CD8-positive, alpha-beta memory T cell (primary cell): ENCODE data around the gene PRR33. TPM values are rescaled to one million over a fixed set of nuclear protein-coding genes. Genes with fewer than 3 reads are reported as not detected.

ENCODE experiments used
- CTCF ChIA-PET: fragments of 350-600 bp; sonication (Branson Sonifier 250); formaldehyde crosslinking; loops from one replicate; lab custom pipeline; 2021; ENCODE audit warnings: antibody characterized with exemption; lab: Charles Lee
- POLR2A ChIA-PET: fragments of 350-600 bp; sonication (Branson Sonifier 250); formaldehyde crosslinking; loops from one replicate; lab custom pipeline; 2021; ENCODE audit warnings: antibody characterized with exemption; lab: Charles Lee
- DNase-seq, 5 donors: peaks; one replicate each; pipeline versions ENCODE4 v3.0.0 to v3.0.0-alpha.2; 2020 to 2022; ENCODE audit warnings: mixed read lengths in 1 of 5
- H3K27ac ChIP-seq: one replicate; pipeline ENCODE4 v1.7.0; 2013; ENCODE audit warnings: low read depth, mild to moderate bottlenecking, low read length, moderate library complexity
- H3K27me3 ChIP-seq: 2 replicates; pipeline ENCODE4 v1.7.0; 2013; ENCODE audit warnings: low read length, mild to moderate bottlenecking; ENCODE audit not compliant: insufficient read depth, poor library complexity, severe bottlenecking
- H3K36me3 ChIP-seq: 2 replicates; pipeline ENCODE4 v1.7.0; 2013; ENCODE audit warnings: mild to moderate bottlenecking, low read length, moderate library complexity; ENCODE audit not compliant: insufficient read depth
- H3K4me1 ChIP-seq: 2 replicates; pipeline ENCODE4 v1.7.0; 2013; ENCODE audit warnings: mild to moderate bottlenecking, low read length, moderate library complexity; ENCODE audit not compliant: insufficient read depth
- H3K4me3 ChIP-seq: 2 replicates; pipeline ENCODE4 v1.7.0; 2013; ENCODE audit warnings: mild to moderate bottlenecking, low read length
- H3K9me3 ChIP-seq: 2 replicates; pipeline ENCODE4 v1.7.0; 2013; ENCODE audit warnings: mild to moderate bottlenecking, low read length
- H3K27ac Mint-ChIP-seq, 8 donors: one replicate each; pipeline ENCODE4 v1.8.0; 2020 to 2021; ENCODE audit warnings: mixed read lengths in 8 of 8, mild to moderate bottlenecking in 6 of 8, inconsistent platforms in 3 of 8, moderate library complexity in 3 of 8
- H3K27me3 Mint-ChIP-seq, 2 donors: one replicate each; pipeline ENCODE4 v1.8.0; 2020 to 2021; ENCODE audit warnings: mixed read lengths in 2 of 2, mild to moderate bottlenecking in 1 of 2, moderate library complexity in 1 of 2
- H3K36me3 Mint-ChIP-seq, 3 donors: one replicate each; pipeline ENCODE4 v1.8.0; 2020 to 2021; ENCODE audit warnings: mixed read lengths in 3 of 3, inconsistent platforms in 1 of 3, mild to moderate bottlenecking in 1 of 3
- H3K4me1 Mint-ChIP-seq, 3 donors: one replicate each; pipeline ENCODE4 v1.8.0; 2020 to 2021; ENCODE audit warnings: mixed read lengths in 3 of 3, inconsistent platforms in 1 of 3, mild to moderate bottlenecking in 1 of 3
- H3K4me3 Mint-ChIP-seq, 7 donors: one replicate each; pipeline ENCODE4 v1.8.0; 2020 to 2021; ENCODE audit warnings: mixed read lengths in 7 of 7, mild to moderate bottlenecking in 6 of 7, moderate library complexity in 4 of 7, inconsistent platforms in 2 of 7
- H3K9me3 Mint-ChIP-seq, 5 donors: one replicate each; pipeline ENCODE4 v1.8.0; 2020 to 2022; ENCODE audit warnings: mixed read lengths in 5 of 5, mild to moderate bottlenecking in 3 of 5, moderate library complexity in 2 of 5, inconsistent platforms in 1 of 5
- polyA plus RNA-seq: library from polyadenylated mRNA; unstranded; fragments of 300-500 nt; fragmentation: Illumina TruSeq; gene quantifications from one replicate; pipeline ENCODE4 v1.2.3, GENCODE V29; 2021
- total RNA-seq, 2 experiments: library from RNA; stranded (reverse); gene quantifications; one replicate each; pipeline ENCODE4 v1.2.3, GENCODE V29; 2021

The PRR33 gene
- total and polyA plus RNA-seq, 3 experiments from 2014 or later: 0.17 TPM; not detected in 2

DNA sequence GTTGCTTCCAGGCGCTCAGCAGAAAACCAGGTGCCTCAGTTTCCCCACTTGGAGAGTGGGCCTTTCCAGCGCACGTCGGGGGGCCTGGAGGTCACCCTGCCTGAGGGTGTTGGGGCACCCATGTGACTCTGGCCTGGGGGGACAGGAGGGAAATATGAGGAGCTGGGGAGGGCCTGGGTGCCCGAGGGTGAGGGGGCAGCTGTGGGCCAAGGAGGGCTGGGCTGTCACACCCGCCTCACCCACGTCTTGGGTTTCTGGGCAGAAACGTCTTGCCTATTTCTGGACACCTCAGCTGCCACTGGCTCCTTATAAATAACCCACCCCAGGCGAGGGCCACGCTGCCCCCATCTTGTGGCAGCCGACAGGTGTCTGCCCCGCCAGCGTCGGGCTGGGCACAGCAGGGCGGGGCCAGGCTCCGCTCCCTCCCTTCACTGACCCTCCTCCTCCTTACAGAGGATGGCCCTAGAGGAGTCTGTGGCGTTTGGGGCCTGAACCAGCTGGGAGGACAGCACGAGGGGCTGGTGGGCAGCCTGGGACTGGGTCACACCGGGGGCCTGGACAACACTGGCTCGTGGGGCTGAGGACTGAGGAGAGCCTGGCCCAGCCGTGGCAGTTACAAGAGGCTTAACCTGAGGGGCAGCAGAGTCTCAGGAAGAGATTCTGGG lies 29.3 kb upstream of the PRR33 start:
- H3K4me1 Mint-ChIP-seq: peaks cover under 1 to 31% (median 14%) of the 10 kb centered on the region in 3 donors

GRCh38 chr11:1920128-1920908 lies 28.6 kb upstream of the PRR33 start:
- Mint-ChIP-seq H3K27me3 (peaks cover 5 to 6% of the 10 kb centered on the region in 2 donors), H3K36me3 (no peaks in the 10 kb centered on the region), H3K27ac (no peak overlapping the region), H3K4me3 (no peak overlapping the region), H3K9me3 (no peaks in the 10 kb centered on the region), H3K4me1 (peaks cover 6 to 36% (median 18%) of the 10 kb centered on the region in 3 donors)
- DNase-seq: no peak
- ChIA-PET CTCF (interaction anchor here (1.4 kb wide), 1 partner anchor 227 kb away, joined by 3 read pairs; no protein-coding TSS in a partner anchor), POLR2A (no interaction called here)
- Histone ChIP-seq H3K4me3 (no peak overlapping the region), H3K36me3 (no peaks in the 10 kb centered on the region), H3K4me1 (peaks cover 4% of the 10 kb centered on the region), H3K27me3 (no peaks in the 10 kb centered on the region), H3K27ac (no peak overlapping the region), H3K9me3 (no peaks in the 10 kb centered on the region)

More for the DNA sequence above, 29.3 kb upstream of the PRR33 start:
- Histone ChIP-seq H3K36me3 (no peaks in the 10 kb centered on the region), H3K9me3 (no peaks in the 10 kb centered on the region), H3K4me3 (no peak overlapping the region), H3K27ac (no peak overlapping the region), H3K27me3 (no peaks in the 10 kb centered on the region), H3K4me1 (no peaks in the 10 kb centered on the region)
- Mint-ChIP-seq H3K27ac (no peak overlapping the region), H3K4me3 (no peak overlapping the region), H3K9me3 (no peaks in the 10 kb centered on the region), H3K27me3 (peaks cover 5 to 6% of the 10 kb centered on the region in 2 donors), H3K36me3 (no peaks in the 10 kb centered on the region)
- POLR2A ChIA-PET: no interaction called here
- no peak for DNase-seq
- CTCF ChIA-PET: interaction anchor here (0.9 to 1.6 kb wide), 3 partner anchors 30 to 99 kb away, joined by 3 to 10 read pairs (median 5); no protein-coding TSS in a partner anchor

GRCh38 chr11:1919391-1920127 lies 27.9 kb upstream of the PRR33 start, which contains the start of gene TNNT3:
TSS of gene TNNT3 (plus strand) at chr11:1919703. CDS start at chr11:1922875, 3,172 bp downstream.
- H3K4me3 ChIP-seq: no peak within 1 kb of the TSS
- peak within 1 kb of the TSS in 1 of 8 donors; percentile 53 for H3K27ac Mint-ChIP-seq
- peaks cover 7 to 13% of the 10 kb centered on the region in 2 donors for H3K27me3 Mint-ChIP-seq
- no peak within 1 kb of the TSS for H3K4me3 Mint-ChIP-seq
- H3K27me3 ChIP-seq: no peaks in the 10 kb centered on the region
- ChIA-PET CTCF (interaction anchor here (1.4 kb wide), 1 partner anchor 226 kb away, joined by 3 read pairs; no protein-coding TSS in a partner anchor), POLR2A (interaction anchor here (0.6 to 0.8 kb wide), 2 partner anchors 27 to 31 kb away, joined by 3 read pairs; no protein-coding TSS in a partner anchor)
- no peaks in the 10 kb centered on the region for H3K36me3 ChIP-seq
- peaks cover 4% of the 10 kb centered on the region for H3K4me1 ChIP-seq
- no peak for DNase-seq
- H3K36me3 Mint-ChIP-seq: no peaks in the 10 kb centered on the region
- H3K27ac ChIP-seq: no peak within 1 kb of the TSS
- H3K4me1 Mint-ChIP-seq: peaks cover 6 to 43% (median 20%) of the 10 kb centered on the region in 3 donors
- no peaks in the 10 kb centered on the region for H3K9me3 ChIP-seq
- H3K9me3 Mint-ChIP-seq: no peaks in the 10 kb centered on the region

DNA sequence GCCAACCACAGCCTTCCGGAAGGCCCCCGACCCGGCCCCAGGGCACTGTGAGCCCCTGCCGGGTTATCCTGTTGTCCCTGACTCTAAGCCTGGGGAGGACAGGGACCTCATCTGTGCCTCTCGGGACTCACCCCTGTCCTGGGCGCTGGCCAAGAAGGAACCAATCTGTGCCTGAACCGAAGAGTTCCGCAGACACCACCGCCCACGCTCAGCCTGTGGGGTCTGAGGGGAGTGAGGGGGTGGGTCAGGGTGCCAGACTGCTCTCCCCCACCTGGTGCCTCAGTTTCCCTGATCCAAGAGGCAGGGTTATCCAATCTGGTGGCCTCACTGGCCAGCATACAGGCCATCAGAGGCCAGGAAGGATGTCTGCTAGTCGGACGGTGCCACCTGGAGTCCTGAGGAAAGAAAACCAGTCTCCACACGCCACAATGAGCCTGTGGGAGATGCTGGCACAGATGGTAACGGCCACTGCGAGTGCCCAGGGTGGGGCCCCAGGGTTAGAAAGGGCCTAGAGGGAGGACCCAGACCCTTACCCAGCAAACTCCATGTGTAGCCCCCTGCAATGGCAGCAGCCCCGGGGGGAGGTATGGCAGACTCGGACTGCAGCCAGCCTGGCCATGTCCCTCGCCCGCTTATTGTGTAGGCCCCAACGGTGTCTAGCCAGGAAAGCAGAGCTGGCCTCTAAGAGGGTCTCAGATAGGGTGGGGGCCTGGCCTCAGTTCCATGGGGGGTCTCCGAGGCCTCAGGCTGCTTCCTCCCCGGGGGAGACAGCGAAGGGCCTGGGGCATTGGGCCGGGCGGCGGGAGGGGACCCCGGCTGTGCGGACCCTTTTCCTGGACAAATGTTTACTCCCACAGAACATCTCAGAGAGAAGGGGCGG lies 27.0 kb upstream of the PRR33 start:
- H3K27me3 ChIP-seq: no peaks in the 10 kb centered on the region
- Mint-ChIP-seq H3K4me3 (no peak overlapping the region), H3K9me3 (no peaks in the 10 kb centered on the region), H3K27me3 (peaks cover 8 to 15% of the 10 kb centered on the region in 2 donors), H3K36me3 (no peaks in the 10 kb centered on the region), H3K4me1 (peaks cover 6 to 45% (median 20%) of the 10 kb centered on the region in 3 donors), H3K27ac (peak overlapping the region in 1 of 8 donors; percentile 23)
- no peaks in the 10 kb centered on the region for H3K9me3 ChIP-seq
- POLR2A ChIA-PET: interaction anchor here (0.6 to 0.9 kb wide), 3 partner anchors 26 to 75 kb away, joined by 3 read pairs; no protein-coding TSS in a partner anchor
- H3K4me3 ChIP-seq: no peak overlapping the region
- DNase-seq: no peak
- no peak overlapping the region for H3K27ac ChIP-seq
- CTCF ChIA-PET: interaction anchor here (1.4 to 2.3 kb wide), 2 partner anchors 36 to 225 kb away, joined by 3 to 9 read pairs; no protein-coding TSS in a partner anchor
- H3K36me3 ChIP-seq: no peaks in the 10 kb centered on the region
- H3K4me1 ChIP-seq: peaks cover 4% of the 10 kb centered on the region

GRCh38 chr11:1917523-1918435 lies 26.1 kb upstream of the PRR33 start:
- H3K4me1 ChIP-seq: peaks cover 4% of the 10 kb centered on the region
- no peak overlapping the region for H3K27ac ChIP-seq
- Mint-ChIP-seq H3K9me3 (no peaks in the 10 kb centered on the region), H3K27ac (no peak overlapping the region), H3K27me3 (peaks cover 6 to 14% of the 10 kb centered on the region in 2 donors), H3K36me3 (no peaks in the 10 kb centered on the region), H3K4me3 (peak overlapping the region in 1 of 7 donors; percentile 54), H3K4me1 (peaks cover 6 to 40% (median 16%) of the 10 kb centered on the region in 3 donors)
- H3K4me3 ChIP-seq: no peak overlapping the region
- no peaks in the 10 kb centered on the region for H3K9me3 ChIP-seq
- ChIA-PET POLR2A (interaction anchor here (0.9 to 1.8 kb wide), 6 partner anchors 12 to 75 kb away, joined by 3 to 10 read pairs (median 6); partner anchors contain the start of genes LSP1 and PRR33), CTCF (interaction anchor here (0.8 to 2.3 kb wide), 3 partner anchors 27 to 85 kb away, joined by 3 to 9 read pairs (median 4); partner anchors contain the start of gene PRR33)
- H3K27me3 ChIP-seq: no peaks in the 10 kb centered on the region
- no peak for DNase-seq
- H3K36me3 ChIP-seq: no peaks in the 10 kb centered on the region

DNA sequence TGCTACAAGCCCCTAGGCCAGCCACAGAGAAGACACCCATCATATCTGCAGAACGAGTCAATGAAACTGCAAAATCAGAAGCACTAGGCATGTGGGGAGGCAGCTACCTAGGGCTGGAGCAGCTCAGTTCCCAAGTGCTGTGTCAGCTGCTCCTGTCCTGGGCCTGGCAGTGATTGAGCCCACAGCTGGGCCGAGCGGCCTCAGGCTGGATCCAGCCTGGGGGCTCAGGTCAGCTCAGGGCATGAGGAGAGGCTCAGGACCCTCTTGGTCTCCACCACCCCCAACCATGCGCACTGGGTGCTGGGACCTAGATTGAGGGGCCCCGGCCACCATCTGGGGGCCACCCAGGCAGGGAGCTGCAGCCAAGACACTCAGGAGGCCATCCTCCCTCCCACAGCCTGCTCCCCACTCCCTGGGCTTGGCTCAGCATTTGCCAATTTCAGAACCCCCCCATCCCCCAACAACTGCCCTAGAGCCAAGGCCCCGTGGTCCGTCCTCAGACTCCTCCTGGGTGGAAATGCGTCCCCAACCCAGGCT lies 25.4 kb upstream of the PRR33 start:
- H3K4me3 ChIP-seq: no peak overlapping the region
- Mint-ChIP-seq H3K27me3 (peaks cover 4 to 14% of the 10 kb centered on the region in 2 donors), H3K4me3 (no peak overlapping the region), H3K9me3 (no peaks in the 10 kb centered on the region), H3K27ac (peak overlapping the region in 3 of 8 donors; percentile 23 to 83 (median 53)), H3K36me3 (no peaks in the 10 kb centered on the region), H3K4me1 (peaks cover 6 to 39% (median 15%) of the 10 kb centered on the region in 3 donors)
- CTCF ChIA-PET: interaction anchor here (0.8 to 2.3 kb wide), 3 partner anchors 26 to 84 kb away, joined by 3 to 9 read pairs (median 4); partner anchors contain the start of gene PRR33
- DNase-seq: no peak
- H3K36me3 ChIP-seq: no peaks in the 10 kb centered on the region
- H3K27ac ChIP-seq: no peak overlapping the region
- H3K27me3 ChIP-seq: no peaks in the 10 kb centered on the region
- no peaks in the 10 kb centered on the region for H3K9me3 ChIP-seq
- peaks cover 4% of the 10 kb centered on the region for H3K4me1 ChIP-seq
- POLR2A ChIA-PET: interaction anchor here (1.4 to 1.8 kb wide), 5 partner anchors 13 to 66 kb away, joined by 3 to 10 read pairs (median 7); partner anchors contain the start of genes LSP1 and PRR33
